Vagina (tissue), 2 donors: Measurements from ENCODE around the gene GALNT9. TPM values are rescaled to one million over a fixed set of nuclear protein-coding genes. Genes with fewer than 3 reads are reported as not detected.

Experiments used
- DNase-seq, 2 donors: peaks; one replicate each; pipeline ENCODE4 v3.0.0-alpha.2; 2017; ENCODE audit errors: extremely low spot score in 2 of 2
- H3K27ac ChIP-seq: fragments of 200-600 bp; sonication (generic); one replicate; pipeline ENCODE4 v1.5.1; 2019
- H3K27me3 ChIP-seq: fragments of 200-600 bp; sonication (generic); one replicate; pipeline ENCODE4 v1.5.1; 2019
- H3K36me3 ChIP-seq, 2 donors: fragments of 200-600 bp; sonication (generic); one replicate each; pipeline ENCODE4 v1.5.1; 2017 to 2019
- H3K4me1 ChIP-seq: fragments of 200-600 bp; sonication (generic); one replicate; pipeline ENCODE4 v1.5.1; 2019
- H3K4me3 ChIP-seq, 2 donors: fragments of 200-600 bp; sonication (generic); 1 replicate in 1 of 2; 2 replicates in 1 of 2; pipeline ENCODE4 v1.5.1; 2016 to 2019
- H3K9me3 ChIP-seq: fragments of 200-600 bp; sonication (generic); one replicate; pipeline ENCODE4 v1.5.1; 2019
- POLR2A ChIP-seq, 2 donors: fragments of 450-650 bp; IDR thresholded peaks; one replicate each; pipeline ENCODE4 v1.6.1; 2017; ENCODE audit warnings: antibody characterized with exemption in 2 of 2, mild to moderate bottlenecking in 2 of 2, moderate library complexity in 2 of 2
- POLR2AphosphoS5 ChIP-seq, 2 donors: sonication (generic); formaldehyde crosslinking; IDR thresholded peaks; one replicate each; pipeline ENCODE4 v1.9.0; 2017; ENCODE audit warnings: antibody characterized with exemption in 2 of 2, mild to moderate bottlenecking in 2 of 2, low read depth in 1 of 2; ENCODE audit not compliant: insufficient read depth in 1 of 2
- intact Hi-C: fragments of 100-400 bp; cut with DNase I; formaldehyde crosslinking; loops from one replicate; pipeline ENCODE4 v1.15.1; 2023
- total RNA-seq: library from RNA; depleted of rRNA; stranded (reverse); fragments of >200 nt; gene quantifications from one replicate; pipeline ENCODE4 v1.2.3, GENCODE V29; 2016
- TF ChIP-seq, protein P1 (sequence below), 3 experiments: fragments of 450-650 bp in 2 of 3; fragments of 200-600 bp in 1 of 3; sonication (generic) in 1 of 3; IDR thresholded peaks; one replicate each; pipeline ENCODE4 v1.5.1; 2017 to 2019; ENCODE audit warnings: antibody characterized with exemption in 3 of 3, mild to moderate bottlenecking in 2 of 3, moderate library complexity in 2 of 3

GALNT9 gene
- total RNA-seq, 1 donor from 2014 or later: 1.5 TPM

DNA sequence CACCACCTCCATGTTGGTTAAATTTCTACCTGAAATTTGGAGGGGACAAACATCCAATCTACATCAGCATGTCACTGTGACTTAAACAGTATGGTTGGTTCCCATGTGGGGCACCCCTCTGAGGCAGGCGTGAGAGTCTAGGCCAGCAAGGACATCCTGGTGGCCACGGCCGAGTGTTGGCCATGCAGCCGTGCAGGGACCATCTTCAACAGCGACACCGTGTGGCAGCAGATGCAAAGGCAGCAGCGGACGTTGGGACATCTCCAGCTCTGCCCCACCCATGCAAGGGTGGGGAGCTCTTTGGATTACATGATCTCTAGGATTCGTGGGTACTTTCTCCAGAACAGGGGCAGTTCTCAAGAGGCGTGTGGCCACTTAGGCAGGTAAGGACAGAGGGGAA, 135.3 kb downstream of the GALNT9 start:
- H3K4me1 ChIP-seq: peaks cover 21% of the 10 kb centered on the region
- no peak overlapping the region for H3K4me3 ChIP-seq
- H3K36me3 ChIP-seq: no peaks in the 10 kb centered on the region
- no peak overlapping the region for H3K27ac ChIP-seq
- H3K27me3 ChIP-seq: no peaks in the 10 kb centered on the region
- no peak for DNase-seq
- H3K9me3 ChIP-seq: no peaks in the 10 kb centered on the region
- intact Hi-C loops: no loop called here
- TF ChIP-seq POLR2A (IDR thresholded peaks at IDR 0.05): no peak
- TF ChIP-seq POLR2AphosphoS5 (IDR thresholded peaks at IDR 0.05; ENCODE audit: insufficient read depth in 1 of 2, low read depth in 1 of 2): no peak
- TF ChIP-seq, protein P1, sequence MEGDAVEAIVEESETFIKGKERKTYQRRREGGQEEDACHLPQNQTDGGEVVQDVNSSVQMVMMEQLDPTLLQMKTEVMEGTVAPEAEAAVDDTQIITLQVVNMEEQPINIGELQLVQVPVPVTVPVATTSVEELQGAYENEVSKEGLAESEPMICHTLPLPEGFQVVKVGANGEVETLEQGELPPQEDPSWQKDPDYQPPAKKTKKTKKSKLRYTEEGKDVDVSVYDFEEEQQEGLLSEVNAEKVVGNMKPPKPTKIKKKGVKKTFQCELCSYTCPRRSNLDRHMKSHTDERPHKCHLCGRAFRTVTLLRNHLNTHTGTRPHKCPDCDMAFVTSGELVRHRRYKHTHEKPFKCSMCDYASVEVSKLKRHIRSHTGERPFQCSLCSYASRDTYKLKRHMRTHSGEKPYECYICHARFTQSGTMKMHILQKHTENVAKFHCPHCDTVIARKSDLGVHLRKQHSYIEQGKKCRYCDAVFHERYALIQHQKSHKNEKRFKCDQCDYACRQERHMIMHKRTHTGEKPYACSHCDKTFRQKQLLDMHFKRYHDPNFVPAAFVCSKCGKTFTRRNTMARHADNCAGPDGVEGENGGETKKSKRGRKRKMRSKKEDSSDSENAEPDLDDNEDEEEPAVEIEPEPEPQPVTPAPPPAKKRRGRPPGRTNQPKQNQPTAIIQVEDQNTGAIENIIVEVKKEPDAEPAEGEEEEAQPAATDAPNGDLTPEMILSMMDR (IDR thresholded peaks at IDR 0.05): no peak

DNA sequence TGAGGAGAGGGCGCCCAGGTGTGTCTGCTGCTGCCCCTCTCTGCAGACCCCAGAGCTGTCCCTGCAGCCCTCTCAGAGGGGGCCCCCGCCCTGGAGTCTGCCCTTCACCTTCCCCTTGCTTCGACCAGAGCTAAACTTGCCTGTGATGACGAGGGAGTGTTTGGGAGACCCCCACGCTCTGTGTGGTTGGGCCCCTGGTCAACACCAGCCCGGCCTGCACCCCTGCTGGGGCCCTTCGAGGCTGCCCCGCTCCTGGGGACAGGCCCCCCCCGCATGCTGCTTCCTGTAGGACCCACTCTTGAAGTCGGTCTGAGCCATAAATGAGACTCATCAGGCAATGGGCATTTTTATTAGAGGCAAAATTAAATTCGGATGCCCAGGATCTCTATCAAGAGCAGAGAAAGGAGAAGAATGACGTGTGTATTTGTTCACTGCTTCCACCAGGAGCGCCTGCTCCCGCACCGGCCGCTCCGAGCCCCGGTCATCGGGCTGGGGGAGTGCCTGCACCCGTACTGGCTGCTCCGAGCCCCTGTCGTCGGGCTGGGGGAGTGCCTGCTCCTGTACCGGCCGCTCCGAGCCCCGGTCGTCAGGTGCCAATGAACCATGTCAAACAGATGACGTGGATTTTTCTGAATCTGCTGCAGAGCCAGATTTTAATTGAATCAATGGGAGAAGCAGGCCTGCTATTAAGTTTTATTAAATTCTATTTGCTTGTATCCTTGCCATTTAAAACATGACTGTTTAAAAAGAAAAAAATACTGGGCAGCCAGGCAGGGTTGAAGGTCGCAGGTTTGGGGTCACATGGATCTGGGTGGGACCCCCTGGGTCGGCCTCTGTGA, 137.5 kb downstream of the GALNT9 start:
- Histone ChIP-seq H3K27ac (no peak overlapping the region), H3K36me3 (no peaks in the 10 kb centered on the region), H3K9me3 (no peaks in the 10 kb centered on the region), H3K4me1 (peaks cover 26% of the 10 kb centered on the region), H3K4me3 (no peak overlapping the region), H3K27me3 (no peaks in the 10 kb centered on the region)
- no peak for DNase-seq
- TF ChIP-seq POLR2A (IDR thresholded peaks at IDR 0.05) (no peak), POLR2AphosphoS5 (IDR thresholded peaks at IDR 0.05; ENCODE audit: insufficient read depth in 1 of 2, low read depth in 1 of 2) (no peak)
- TF ChIP-seq, protein P1 (IDR thresholded peaks at IDR 0.05): no peak
- intact Hi-C loops: no loop called here

DNA sequence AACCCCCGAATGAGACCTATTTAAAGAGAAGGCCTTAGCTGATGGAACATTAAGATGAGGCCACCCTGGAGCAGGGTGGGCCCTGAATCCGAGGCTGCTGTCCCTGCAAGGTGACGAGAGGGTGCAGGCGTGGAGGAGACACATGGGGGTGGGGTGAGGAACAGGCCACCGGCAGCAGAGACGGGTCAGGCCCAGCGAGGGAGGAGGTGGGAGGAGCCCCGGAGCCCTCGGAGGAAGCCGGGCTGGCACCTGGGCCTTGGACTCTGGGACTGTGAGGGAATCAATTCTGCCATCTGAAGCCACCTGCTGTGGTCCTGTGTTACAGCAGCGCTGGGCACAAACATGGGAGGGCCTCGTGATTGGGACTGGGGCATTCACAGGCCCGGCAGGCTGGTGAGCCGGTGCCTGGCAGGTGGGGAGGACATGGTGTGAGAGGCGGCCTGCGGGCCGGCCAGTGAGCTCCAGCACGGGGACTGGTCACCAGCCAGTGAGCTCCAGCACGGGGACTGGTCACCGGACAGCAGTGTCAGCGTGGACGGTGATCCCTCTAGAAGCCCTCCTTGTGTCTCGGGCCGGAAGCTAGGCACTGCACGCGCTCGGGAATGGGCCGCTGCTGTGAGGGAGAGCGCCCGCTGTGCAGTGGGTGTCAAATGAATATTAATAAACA, 138.4 kb downstream of the GALNT9 start:
- H3K4me3 ChIP-seq: peak overlapping the region in 1 of 2 donors; percentile 64

DNA sequence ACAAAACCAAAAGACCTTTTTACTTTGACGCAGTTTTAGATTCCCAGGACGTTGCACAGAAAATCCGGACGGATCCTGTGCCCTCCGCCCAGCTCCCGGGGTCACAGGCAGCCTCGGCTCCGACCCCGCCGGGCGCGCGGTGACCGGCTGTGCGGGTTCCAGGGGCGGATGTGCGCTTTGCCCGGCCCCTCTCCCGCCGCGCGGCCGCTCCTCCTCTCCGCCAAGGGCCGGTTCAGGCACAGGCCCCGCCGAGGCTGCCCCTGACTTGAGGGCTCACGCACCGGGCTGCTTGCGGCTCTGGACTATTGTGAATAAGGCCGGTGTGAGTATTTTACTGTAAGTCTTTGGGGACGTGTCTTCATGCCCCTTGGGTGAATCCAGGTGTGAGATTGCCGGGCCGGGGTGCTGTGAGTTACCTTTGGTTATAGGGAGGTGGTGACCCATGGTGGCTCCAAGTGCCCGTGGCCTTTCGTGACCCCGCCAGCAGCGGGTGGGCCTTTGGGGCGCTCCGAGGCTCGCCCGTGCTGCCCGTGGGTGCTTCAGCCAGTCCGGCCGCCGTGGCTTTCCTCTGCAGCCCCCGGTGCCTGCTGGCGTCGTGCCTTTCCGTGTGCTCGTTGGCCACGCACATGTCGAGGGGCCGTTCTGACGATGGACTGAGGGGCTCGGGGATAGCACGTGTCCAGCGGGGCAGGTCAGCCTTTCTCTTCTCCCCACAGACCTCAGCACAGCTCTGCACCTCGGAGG, 139.2 kb downstream of the GALNT9 start:
- H3K27ac ChIP-seq: peak overlapping the region; percentile 75
- H3K9me3 ChIP-seq: peaks cover 8% of the 10 kb centered on the region
- no peaks in the 10 kb centered on the region for H3K27me3 ChIP-seq
- H3K4me1 ChIP-seq: peaks cover 26% of the 10 kb centered on the region
- H3K4me3 ChIP-seq: peak overlapping the region; percentile 58 to 64
- no peaks in the 10 kb centered on the region for H3K36me3 ChIP-seq
- intact Hi-C loops: no loop called here
- TF ChIP-seq POLR2AphosphoS5 (IDR thresholded peaks at IDR 0.05; ENCODE audit: insufficient read depth in 1 of 2, low read depth in 1 of 2) (no peak), POLR2A (IDR thresholded peaks at IDR 0.05) (no peak)
- TF ChIP-seq, protein P1 (IDR thresholded peaks at IDR 0.05): no peak
- DNase-seq: no peak

More for the DNA sequence above, 138.4 kb downstream of the GALNT9 start:
- no peaks in the 10 kb centered on the region for H3K9me3 ChIP-seq
- no peak overlapping the region for H3K27ac ChIP-seq
- no peak for TF ChIP-seq POLR2AphosphoS5 (IDR thresholded peaks at IDR 0.05; ENCODE audit: insufficient read depth in 1 of 2, low read depth in 1 of 2)
- no peak for TF ChIP-seq POLR2A (IDR thresholded peaks at IDR 0.05)
- DNase-seq: no peak
- intact Hi-C loops: no loop called here
- peaks cover 26% of the 10 kb centered on the region for H3K4me1 ChIP-seq
- H3K36me3 ChIP-seq: no peaks in the 10 kb centered on the region
- H3K27me3 ChIP-seq: no peaks in the 10 kb centered on the region

DNA sequence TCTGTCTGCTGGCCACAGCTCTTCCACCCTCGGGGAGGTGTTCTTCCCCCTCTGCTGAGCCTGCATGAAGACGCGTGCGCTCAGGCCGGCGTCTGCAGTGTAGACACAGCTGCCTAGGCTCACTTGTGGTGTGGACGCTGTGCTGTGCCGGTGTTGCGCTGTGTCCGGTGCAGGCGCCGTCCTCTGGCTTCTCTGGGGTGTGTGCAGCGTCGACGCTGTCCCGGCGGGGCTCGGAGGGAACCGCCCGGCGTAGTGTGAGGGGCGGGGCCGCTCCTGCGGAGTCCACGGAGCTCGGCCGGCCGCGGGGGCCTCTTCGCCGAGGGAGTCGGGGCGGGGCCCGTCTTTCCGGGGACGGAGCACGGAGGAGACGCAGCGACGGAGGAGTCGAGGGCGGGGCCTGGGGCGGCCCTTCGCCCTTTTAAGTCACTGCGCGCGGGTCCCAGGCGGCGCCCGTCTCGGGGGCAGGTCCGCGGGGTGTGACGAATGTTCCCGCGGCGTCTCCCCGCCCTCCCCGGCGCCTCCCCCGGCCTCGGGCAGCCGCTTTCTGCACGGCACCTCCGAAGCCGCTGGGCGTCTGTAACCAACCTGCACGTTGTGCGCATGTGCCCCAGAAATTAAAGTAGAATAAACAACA, 139.9 kb downstream of the GALNT9 start:
- TF ChIP-seq, protein P1 (IDR thresholded peaks at IDR 0.05): peak in 1 of 3 experiments; percentile 13
- TF ChIP-seq POLR2A (IDR thresholded peaks at IDR 0.05) (no peak), POLR2AphosphoS5 (IDR thresholded peaks at IDR 0.05; ENCODE audit: insufficient read depth in 1 of 2, low read depth in 1 of 2) (peak in 1 of 2 donors; percentile 75)
- Histone ChIP-seq H3K36me3 (no peaks in the 10 kb centered on the region), H3K4me3 (peak overlapping the region; percentile 58 to 64), H3K27ac (peak overlapping the region; percentile 75), H3K4me1 (peaks cover 26% of the 10 kb centered on the region), H3K9me3 (peaks cover 9% of the 10 kb centered on the region), H3K27me3 (no peaks in the 10 kb centered on the region)
- intact Hi-C loops: no loop called here
- no peak for DNase-seq
